NB4 (cell line): ENCODE data around the gene PTGS1.
A peak's percentile ranks its signal among the peaks of the same experiment; 100 is the strongest.

ENCODE experiments used
- DNase-seq: peaks from one replicate; pipeline ENCODE4 v3.0.0; 2010; ENCODE audit warnings: low read depth
- H3K4me3 ChIP-seq: one replicate; pipeline ENCODE4 v1.5.1; 2011; ENCODE audit warnings: mild to moderate bottlenecking, low read depth, low read length, moderate library complexity
- MAX ChIP-seq: IDR thresholded peaks from 2 replicates; pipeline ENCODE4 v1.6.1; 2011; ENCODE audit warnings: low read depth, low read length
- MYC ChIP-seq: IDR thresholded peaks from 2 replicates; pipeline ENCODE4 v1.6.1; 2011; ENCODE audit warnings: low read depth, low read length
- POLR2A ChIP-seq: IDR thresholded peaks from 2 replicates; pipeline ENCODE4 v1.6.1; 2011; ENCODE audit warnings: mild to moderate bottlenecking; ENCODE audit not compliant: insufficient read length; ENCODE audit errors: extremely low read depth
- TF ChIP-seq, protein P1 (sequence below): IDR thresholded peaks from one replicate; pipeline ENCODE4 v1.5.1; 2012; ENCODE audit warnings: low read depth, low read length

PTGS1 gene

DNA sequence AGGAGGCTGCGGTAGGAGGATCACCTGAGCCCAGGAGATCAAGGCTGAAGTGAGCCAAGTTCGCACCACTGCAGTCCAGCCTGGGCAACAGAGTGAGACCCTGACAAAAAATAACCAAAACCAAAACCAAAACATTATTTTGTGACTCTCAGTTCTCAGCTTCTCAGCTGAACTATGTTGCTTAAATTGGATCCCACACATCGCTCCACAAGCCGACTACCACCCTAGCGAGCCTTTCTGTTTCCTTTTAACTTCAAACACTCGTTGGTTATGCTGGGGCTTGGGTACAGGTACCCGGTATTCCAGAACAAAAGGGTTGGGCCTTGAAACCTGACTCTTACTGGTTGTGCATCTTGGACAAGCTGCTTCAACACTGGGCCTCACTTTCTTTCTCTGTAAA, 3.8 kb upstream of the PTGS1 start:
- TF ChIP-seq MYC = no peak
- TF ChIP-seq MAX = no peak
- TF ChIP-seq, protein P1, sequence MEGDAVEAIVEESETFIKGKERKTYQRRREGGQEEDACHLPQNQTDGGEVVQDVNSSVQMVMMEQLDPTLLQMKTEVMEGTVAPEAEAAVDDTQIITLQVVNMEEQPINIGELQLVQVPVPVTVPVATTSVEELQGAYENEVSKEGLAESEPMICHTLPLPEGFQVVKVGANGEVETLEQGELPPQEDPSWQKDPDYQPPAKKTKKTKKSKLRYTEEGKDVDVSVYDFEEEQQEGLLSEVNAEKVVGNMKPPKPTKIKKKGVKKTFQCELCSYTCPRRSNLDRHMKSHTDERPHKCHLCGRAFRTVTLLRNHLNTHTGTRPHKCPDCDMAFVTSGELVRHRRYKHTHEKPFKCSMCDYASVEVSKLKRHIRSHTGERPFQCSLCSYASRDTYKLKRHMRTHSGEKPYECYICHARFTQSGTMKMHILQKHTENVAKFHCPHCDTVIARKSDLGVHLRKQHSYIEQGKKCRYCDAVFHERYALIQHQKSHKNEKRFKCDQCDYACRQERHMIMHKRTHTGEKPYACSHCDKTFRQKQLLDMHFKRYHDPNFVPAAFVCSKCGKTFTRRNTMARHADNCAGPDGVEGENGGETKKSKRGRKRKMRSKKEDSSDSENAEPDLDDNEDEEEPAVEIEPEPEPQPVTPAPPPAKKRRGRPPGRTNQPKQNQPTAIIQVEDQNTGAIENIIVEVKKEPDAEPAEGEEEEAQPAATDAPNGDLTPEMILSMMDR = no peak
- no peak for TF ChIP-seq POLR2A
- DNase-seq = no peak
- H3K4me3 ChIP-seq = no peak overlapping the region

GRCh38 chr9:122367774-122368460, 2.9 kb upstream of the PTGS1 start:
- DNase-seq = no peak
- TF ChIP-seq POLR2A = no peak
- TF ChIP-seq MYC = no peak
- no peak for TF ChIP-seq MAX
- TF ChIP-seq, protein P1 = no peak
- no peak overlapping the region for H3K4me3 ChIP-seq

DNA sequence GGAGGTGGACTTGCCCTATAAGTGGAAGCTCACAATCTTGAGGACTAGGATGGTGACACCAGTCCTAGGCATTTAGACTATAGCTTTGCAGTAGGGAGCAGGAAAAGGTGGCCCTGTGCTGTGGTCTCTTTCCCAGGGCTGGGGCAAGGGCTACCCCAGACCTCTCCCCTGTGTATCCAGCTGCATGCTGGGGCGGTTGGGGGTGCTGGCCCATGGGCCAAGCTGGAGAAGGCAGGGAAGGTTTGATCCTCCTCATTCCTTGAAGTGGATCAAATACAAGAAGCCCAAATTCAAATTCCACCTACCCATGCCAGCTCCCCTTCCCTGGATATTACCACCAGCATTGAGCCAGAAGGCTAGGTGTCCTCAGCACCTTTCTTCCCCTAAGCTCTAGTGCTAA, 2.2 kb upstream of the PTGS1 start:
- H3K4me3 ChIP-seq = no peak overlapping the region
- DNase-seq = no peak
- TF ChIP-seq MYC (no peak), POLR2A (no peak), MAX (no peak)
- TF ChIP-seq, protein P1 = no peak

- peak overlapping the region; percentile 56 for H3K4me3 ChIP-seq
- DNase-seq = peak; percentile 71
- no peak for TF ChIP-seq MYC
- TF ChIP-seq, protein P1 = no peak
- TF ChIP-seq POLR2A = no peak
- no peak for TF ChIP-seq MAX
Measured at GRCh38 chr9:122370303-122370702, 521 bp upstream of the PTGS1 start.

- TF ChIP-seq MAX = no peak
- TF ChIP-seq, protein P1 = no peak
- no peak for TF ChIP-seq POLR2A
- no peak for TF ChIP-seq MYC
- no peak overlapping the region for H3K4me3 ChIP-seq
- DNase-seq = no peak
Measured at GRCh38 chr9:122371846-122372245, 1.0 kb downstream of the PTGS1 start.
